PFSK-1 (cell line): ENCODE measurements around the gene SERPINH1.

Experiments
- FOXP2 ChIP-seq: optimal IDR thresholded peaks from 2 replicates; pipeline ENCODE3; 2011; ENCODE audit warnings: borderline replicate concordance, control low read depth, inconsistent platforms; ENCODE audit not compliant: insufficient read depth; ENCODE audit errors: extremely low read length, extremely low read depth
- POLR2AphosphoS5 ChIP-seq: IDR thresholded peaks from 2 replicates; pipeline ENCODE4 v1.6.1; 2012; ENCODE audit warnings: low read depth, mild to moderate bottlenecking, control low read depth, low read length, moderate library complexity
- REST ChIP-seq, 2 experiments: IDR thresholded peaks; 2 replicates each; pipeline versions ENCODE4 v1.6.1 to v1.8.0; 2011 to 2012; ENCODE audit warnings: low read depth in 2 of 2, low read length in 2 of 2, control low read depth in 1 of 2, inconsistent platforms in 1 of 2, mild to moderate bottlenecking in 1 of 2, moderate library complexity in 1 of 2; ENCODE audit not compliant: insufficient read depth in 1 of 2
- SIN3A ChIP-seq: IDR thresholded peaks from 2 replicates; pipeline ENCODE4 v1.6.1; 2012; ENCODE audit warnings: mild to moderate bottlenecking, low read length, moderate library complexity, borderline replicate concordance; ENCODE audit not compliant: insufficient read depth
- TAF1 ChIP-seq: IDR thresholded peaks from 2 replicates; pipeline ENCODE4 v1.6.1; 2012; ENCODE audit warnings: low read length, control low read depth, borderline replicate concordance; ENCODE audit not compliant: insufficient read depth

- no peak for TF ChIP-seq POLR2AphosphoS5
- 0 out of 4 replicates have a peak, but pooled peaks of 1 of the 2 experiments have one; percentile 35 for TF ChIP-seq REST (IDR thresholded peaks at IDR 0.05; ENCODE audit: insufficient read depth in 1 of 2, low read depth in 2 of 2, low read length in 2 of 2)
- TF ChIP-seq TAF1 = no peak
- no peak for TF ChIP-seq SIN3A
- TF ChIP-seq FOXP2 = no peak
Measured at GRCh38 chr11:75513250-75513649, 48.8 kb upstream of the SERPINH1 start.
